ENCODE results near the gene RPRD1B. TPM values are rescaled to one million over a fixed set of nuclear protein-coding genes. Genes with fewer than 3 reads are reported as not detected.

RPRD1B gene
- total and polyA plus RNA-seq, 2 of the 13 experiments (the other 11 are each of a cell fraction or from before 2014, with no cell fraction given) = 31.1 to 41.5 TPM

DNA sequence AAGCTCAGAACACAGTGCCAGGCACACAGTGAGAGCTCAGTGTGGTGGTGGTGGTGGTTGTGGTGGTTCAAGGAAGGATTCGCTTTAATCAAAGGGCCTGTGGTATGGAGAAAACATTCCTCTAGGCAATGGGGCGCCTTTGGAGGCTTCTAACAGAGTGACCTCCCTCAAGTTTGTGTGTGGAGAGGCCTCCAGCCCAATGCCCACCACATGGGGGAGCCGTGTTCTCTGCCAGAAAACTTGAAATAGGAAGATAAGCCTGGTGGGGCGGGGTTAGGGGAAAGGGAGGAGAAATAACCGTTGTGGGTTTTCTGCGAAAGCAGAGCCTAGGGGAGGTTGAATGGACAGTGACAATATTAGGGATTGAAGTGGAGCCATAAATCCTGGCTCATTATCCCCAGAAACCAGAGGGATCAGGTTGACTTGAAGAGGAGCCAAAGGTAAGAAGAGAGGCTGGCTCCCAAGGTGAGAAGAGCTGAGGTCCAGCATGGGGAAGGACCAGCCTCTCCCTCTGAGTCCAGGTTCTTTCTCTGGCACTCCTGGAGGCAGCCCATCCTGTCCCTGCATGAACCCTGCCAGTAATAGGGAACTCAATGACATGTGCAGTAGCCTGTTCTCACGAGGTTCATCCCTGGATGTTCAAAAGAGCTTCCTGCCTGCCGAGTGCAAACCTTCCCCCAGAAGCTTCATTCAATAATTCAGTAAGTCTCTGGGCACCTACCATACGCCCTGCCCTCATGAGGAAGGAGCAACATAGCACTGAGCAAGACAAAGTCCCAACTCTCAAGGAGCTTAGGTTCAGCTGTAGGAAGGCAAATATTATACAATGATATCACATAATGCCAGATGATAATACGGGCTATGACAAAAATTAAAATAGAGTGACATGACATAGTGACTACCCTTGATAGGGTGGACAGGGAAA lies 80.1 kb downstream of the RPRD1B start (continued):
- TF ChIP-seq, protein P1, sequence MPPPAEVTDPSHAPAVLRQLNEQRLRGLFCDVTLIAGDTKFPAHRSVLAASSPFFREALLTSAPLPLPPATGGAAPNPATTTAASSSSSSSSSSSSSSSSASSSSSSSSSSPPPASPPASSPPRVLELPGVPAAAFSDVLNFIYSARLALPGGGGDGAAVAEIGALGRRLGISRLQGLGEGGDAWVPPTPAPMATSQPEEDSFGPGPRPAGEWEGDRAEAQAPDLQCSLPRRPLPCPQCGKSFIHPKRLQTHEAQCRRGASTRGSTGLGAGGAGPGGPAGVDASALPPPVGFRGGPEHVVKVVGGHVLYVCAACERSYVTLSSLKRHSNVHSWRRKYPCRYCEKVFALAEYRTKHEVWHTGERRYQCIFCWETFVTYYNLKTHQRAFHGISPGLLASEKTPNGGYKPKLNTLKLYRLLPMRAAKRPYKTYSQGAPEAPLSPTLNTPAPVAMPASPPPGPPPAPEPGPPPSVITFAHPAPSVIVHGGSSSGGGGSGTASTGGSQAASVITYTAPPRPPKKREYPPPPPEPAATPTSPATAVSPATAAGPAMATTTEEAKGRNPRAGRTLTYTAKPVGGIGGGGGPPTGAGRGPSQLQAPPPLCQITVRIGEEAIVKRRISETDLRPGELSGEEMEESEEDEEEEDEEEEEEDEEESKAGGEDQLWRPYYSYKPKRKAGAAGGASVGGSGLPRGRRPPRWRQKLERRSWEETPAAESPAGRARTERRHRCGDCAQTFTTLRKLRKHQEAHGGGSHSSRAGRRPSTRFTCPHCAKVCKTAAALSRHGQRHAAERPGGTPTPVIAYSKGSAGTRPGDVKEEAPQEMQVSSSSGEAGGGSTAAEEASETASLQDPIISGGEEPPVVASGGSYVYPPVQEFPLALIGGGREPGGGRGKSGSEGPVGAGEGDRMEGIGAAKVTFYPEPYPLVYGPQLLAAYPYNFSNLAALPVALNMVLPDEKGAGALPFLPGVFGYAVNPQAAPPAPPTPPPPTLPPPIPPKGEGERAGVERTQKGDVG (CRISPR knock-in tag; IDR thresholded peaks at IDR 0.05; ENCODE audit: borderline replicate concordance) = no peak
- TF ChIP-seq, protein P2, sequence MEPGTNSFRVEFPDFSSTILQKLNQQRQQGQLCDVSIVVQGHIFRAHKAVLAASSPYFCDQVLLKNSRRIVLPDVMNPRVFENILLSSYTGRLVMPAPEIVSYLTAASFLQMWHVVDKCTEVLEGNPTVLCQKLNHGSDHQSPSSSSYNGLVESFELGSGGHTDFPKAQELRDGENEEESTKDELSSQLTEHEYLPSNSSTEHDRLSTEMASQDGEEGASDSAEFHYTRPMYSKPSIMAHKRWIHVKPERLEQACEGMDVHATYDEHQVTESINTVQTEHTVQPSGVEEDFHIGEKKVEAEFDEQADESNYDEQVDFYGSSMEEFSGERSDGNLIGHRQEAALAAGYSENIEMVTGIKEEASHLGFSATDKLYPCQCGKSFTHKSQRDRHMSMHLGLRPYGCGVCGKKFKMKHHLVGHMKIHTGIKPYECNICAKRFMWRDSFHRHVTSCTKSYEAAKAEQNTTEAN (CRISPR knock-in tag; conservative IDR thresholded peaks at IDR 0.05) = no peak
- TF ChIP-seq, protein P3, sequence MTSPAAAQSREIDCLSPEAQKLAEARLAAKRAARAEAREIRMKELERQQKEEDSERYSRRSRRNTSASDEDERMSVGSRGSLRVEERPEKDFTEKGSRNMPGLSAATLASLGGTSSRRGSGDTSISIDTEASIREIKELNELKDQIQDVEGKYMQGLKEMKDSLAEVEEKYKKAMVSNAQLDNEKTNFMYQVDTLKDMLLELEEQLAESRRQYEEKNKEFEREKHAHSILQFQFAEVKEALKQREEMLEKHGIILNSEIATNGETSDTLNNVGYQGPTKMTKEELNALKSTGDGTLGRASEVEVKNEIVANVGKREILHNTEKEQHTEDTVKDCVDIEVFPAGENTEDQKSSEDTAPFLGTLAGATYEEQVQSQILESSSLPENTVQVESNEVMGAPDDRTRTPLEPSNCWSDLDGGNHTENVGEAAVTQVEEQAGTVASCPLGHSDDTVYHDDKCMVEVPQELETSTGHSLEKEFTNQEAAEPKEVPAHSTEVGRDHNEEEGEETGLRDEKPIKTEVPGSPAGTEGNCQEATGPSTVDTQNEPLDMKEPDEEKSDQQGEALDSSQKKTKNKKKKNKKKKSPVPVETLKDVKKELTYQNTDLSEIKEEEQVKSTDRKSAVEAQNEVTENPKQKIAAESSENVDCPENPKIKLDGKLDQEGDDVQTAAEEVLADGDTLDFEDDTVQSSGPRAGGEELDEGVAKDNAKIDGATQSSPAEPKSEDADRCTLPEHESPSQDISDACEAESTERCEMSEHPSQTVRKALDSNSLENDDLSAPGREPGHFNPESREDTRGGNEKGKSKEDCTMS (CRISPR knock-in tag; conservative IDR thresholded peaks at IDR 0.05) = no peak
- TF ChIP-seq MEF2D (CRISPR knock-in tag; IDR thresholded peaks at IDR 0.05) (no peak), RFX5 (IDR thresholded peaks at IDR 0.05; ENCODE audit: low read depth, low read length) (no peak), ZNF124 (CRISPR knock-in tag; IDR thresholded peaks at IDR 0.05) (no peak), FOXA3 (CRISPR knock-in tag; IDR thresholded peaks at IDR 0.05) (peak; percentile 44; the same call in 1 of the 2 replicates), ZNF761 (CRISPR knock-in tag; conservative IDR thresholded peaks at IDR 0.05) (no peak), NKX3-1 (CRISPR knock-in tag; IDR thresholded peaks at IDR 0.05) (no peak), KDM1A (CRISPR knock-in tag; IDR thresholded peaks at IDR 0.05) (no peak), SPEN (CRISPR knock-in tag; IDR thresholded peaks at IDR 0.05; ENCODE audit: low read depth) (no peak), PHF8 (CRISPR knock-in tag; IDR thresholded peaks at IDR 0.05) (no peak), CENPT (CRISPR knock-in tag; IDR thresholded peaks at IDR 0.05; ENCODE audit: low read depth) (0 out of 2 replicates have a peak, but pooled peaks have one; percentile 38), ZNF207 (IDR thresholded peaks at IDR 0.05; ENCODE audit: borderline replicate concordance) (no peak), NR0B2 (CRISPR knock-in tag; IDR thresholded peaks at IDR 0.05) (no peak), MLX (CRISPR knock-in tag; IDR thresholded peaks at IDR 0.05) (no peak), FOSL2 (CRISPR knock-in tag; IDR thresholded peaks at IDR 0.05) (no peak), ATF7 (IDR thresholded peaks at IDR 0.05) (no peak), ATF7 (CRISPR knock-in tag; IDR thresholded peaks at IDR 0.05) (no peak), ZSCAN30 (CRISPR knock-in tag; IDR thresholded peaks at IDR 0.05) (no peak)
